Measurements from ENCODE around the gene KATNB1.

- TF ChIP-seq, protein P1, sequence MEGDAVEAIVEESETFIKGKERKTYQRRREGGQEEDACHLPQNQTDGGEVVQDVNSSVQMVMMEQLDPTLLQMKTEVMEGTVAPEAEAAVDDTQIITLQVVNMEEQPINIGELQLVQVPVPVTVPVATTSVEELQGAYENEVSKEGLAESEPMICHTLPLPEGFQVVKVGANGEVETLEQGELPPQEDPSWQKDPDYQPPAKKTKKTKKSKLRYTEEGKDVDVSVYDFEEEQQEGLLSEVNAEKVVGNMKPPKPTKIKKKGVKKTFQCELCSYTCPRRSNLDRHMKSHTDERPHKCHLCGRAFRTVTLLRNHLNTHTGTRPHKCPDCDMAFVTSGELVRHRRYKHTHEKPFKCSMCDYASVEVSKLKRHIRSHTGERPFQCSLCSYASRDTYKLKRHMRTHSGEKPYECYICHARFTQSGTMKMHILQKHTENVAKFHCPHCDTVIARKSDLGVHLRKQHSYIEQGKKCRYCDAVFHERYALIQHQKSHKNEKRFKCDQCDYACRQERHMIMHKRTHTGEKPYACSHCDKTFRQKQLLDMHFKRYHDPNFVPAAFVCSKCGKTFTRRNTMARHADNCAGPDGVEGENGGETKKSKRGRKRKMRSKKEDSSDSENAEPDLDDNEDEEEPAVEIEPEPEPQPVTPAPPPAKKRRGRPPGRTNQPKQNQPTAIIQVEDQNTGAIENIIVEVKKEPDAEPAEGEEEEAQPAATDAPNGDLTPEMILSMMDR (IDR thresholded peaks at IDR 0.05), result no peak
- TF ChIP-seq POLR2A (IDR thresholded peaks at IDR 0.05) (no peak), EP300 (IDR thresholded peaks at IDR 0.05) (no peak)
Measured at GRCh38 chr16:57797216-57797525, 61.6 kb downstream of the KATNB1 start.
